GM19043 (cell line): ENCODE results near the gene CHIC2.

Source experiments
- ATAC-seq: cut with Tn5 transposase; IDR thresholded peaks from one replicate; pipeline ENCODE4 v1.9.1; 2021; ENCODE audit warnings: low read depth; ENCODE audit not compliant: unreplicated experiment

Gene CHIC2

GRCh38 chr4:54093324-54094240 is 29.2 kb upstream of the CHIC2 start:
- ATAC-seq = no peak

- ATAC-seq = no peak
Measured at GRCh38 chr4:54092405-54093323, 28.3 kb upstream of the CHIC2 start.

- ATAC-seq = no peak
Measured at GRCh38 chr4:54091637-54092404, 27.4 kb upstream of the CHIC2 start.

- ATAC-seq = no peak
Measured at GRCh38 chr4:54090804-54091623, 26.6 kb upstream of the CHIC2 start.

GRCh38 chr4:54090404-54090803 is 26.0 kb upstream of the CHIC2 start:
- ATAC-seq = no peak

GRCh38 chr4:54089875-54090274 is 25.5 kb upstream of the CHIC2 start:
- ATAC-seq = no peak

GRCh38 chr4:54085284-54085683 is 20.9 kb upstream of the CHIC2 start:
- no peak for ATAC-seq

GRCh38 chr4:54082168-54082567 is 17.8 kb upstream of the CHIC2 start:
- ATAC-seq = no peak

GRCh38 chr4:54077812-54078211 is 13.4 kb upstream of the CHIC2 start:
- no peak for ATAC-seq

- ATAC-seq = no peak
Measured at GRCh38 chr4:54076673-54077072, 12.3 kb upstream of the CHIC2 start.

GRCh38 chr4:54074381-54074780 is 10.0 kb upstream of the CHIC2 start:
- no peak for ATAC-seq

GRCh38 chr4:54073271-54073880 is 9.0 kb upstream of the CHIC2 start:
- ATAC-seq = no peak

GRCh38 chr4:54067166-54067565 is 2.8 kb upstream of the CHIC2 start:
- ATAC-seq = no peak

- ATAC-seq = no peak
Measured at GRCh38 chr4:54066718-54067129, 2.3 kb upstream of the CHIC2 start.

- ATAC-seq = no peak
Measured at GRCh38 chr4:54066088-54066415, 1.6 kb upstream of the CHIC2 start.

GRCh38 chr4:54065282-54066087 is 1.1 kb upstream of the CHIC2 start:
- no peak for ATAC-seq

- ATAC-seq = peak; percentile 22
Measured at GRCh38 chr4:54063737-54064316, 578 bp downstream of the CHIC2 start.

GRCh38 chr4:54063229-54063628 is 1.2 kb downstream of the CHIC2 start:
- no peak for ATAC-seq
